ENCODE results near the gene CDK14.

DNA sequence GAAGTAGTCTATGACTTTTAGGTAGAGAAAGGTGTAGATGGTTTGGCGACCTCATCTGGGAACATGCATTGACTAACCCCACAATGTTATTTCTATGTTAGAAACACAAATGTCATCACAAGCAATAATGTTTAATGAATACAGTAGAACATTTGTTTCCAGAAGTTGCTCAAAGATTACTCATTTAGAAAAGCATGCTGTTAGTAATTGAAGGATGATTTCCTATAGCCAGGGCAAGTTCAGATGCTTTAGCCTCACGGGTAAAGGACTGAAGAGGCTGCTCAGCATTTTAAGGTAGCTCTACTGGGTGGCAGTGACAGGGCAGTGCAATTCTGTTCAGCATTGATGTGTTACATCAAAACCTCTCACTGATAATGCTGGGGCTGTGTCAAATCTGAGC is 468.8 kb downstream of the CDK14 start:
- TF ChIP-seq, protein P1, sequence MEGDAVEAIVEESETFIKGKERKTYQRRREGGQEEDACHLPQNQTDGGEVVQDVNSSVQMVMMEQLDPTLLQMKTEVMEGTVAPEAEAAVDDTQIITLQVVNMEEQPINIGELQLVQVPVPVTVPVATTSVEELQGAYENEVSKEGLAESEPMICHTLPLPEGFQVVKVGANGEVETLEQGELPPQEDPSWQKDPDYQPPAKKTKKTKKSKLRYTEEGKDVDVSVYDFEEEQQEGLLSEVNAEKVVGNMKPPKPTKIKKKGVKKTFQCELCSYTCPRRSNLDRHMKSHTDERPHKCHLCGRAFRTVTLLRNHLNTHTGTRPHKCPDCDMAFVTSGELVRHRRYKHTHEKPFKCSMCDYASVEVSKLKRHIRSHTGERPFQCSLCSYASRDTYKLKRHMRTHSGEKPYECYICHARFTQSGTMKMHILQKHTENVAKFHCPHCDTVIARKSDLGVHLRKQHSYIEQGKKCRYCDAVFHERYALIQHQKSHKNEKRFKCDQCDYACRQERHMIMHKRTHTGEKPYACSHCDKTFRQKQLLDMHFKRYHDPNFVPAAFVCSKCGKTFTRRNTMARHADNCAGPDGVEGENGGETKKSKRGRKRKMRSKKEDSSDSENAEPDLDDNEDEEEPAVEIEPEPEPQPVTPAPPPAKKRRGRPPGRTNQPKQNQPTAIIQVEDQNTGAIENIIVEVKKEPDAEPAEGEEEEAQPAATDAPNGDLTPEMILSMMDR (IDR thresholded peaks at IDR 0.05): no peak
- TF ChIP-seq POLR2A (IDR thresholded peaks at IDR 0.05): no peak
